Measurements from ENCODE around the gene TIE1. TPM values are rescaled to one million over a fixed set of nuclear protein-coding genes. Genes with fewer than 3 reads are reported as not detected.

The TIE1 gene
- polyA plus RNA-seq, 1 donor = 55.3 TPM

DNA sequence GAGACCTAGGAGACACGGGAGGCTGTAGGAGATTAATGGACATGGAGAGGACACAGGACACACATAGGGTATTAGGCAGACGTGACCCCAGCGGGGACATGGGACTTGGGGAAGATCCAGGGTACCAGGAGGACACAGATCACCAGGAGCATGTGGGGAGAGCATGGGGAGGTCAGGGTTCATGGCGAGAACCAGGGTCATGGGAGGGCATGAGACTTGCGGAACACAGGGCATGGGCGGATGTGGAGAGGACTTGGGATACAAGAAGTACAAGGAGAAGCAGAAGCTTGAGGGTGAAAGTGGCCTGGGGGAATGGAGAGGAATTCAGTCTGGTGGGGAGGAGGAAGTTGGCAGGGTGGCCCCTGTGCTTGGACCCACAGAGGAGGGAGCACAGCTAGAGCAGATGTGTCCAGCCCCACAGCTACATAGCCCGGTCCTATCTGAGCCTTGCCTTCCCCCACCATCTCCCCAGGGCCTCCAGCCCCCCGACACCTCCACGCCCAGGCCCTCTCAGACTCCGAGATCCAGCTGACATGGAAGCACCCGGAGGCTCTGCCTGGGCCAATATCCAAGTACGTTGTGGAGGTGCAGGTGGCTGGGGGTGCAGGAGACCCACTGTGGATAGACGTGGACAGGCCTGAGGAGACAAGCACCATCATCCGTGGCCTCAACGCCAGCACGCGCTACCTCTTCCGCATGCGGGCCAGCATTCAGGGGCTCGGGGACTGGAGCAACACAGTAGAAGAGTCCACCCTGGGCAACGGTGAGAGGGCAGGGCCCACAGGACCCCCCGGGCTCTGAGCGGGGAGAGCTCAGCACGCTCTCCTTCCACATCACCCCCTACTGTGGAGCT lies 12.1 kb downstream of the TIE1 start:
- DNase-seq = no peak

DNA sequence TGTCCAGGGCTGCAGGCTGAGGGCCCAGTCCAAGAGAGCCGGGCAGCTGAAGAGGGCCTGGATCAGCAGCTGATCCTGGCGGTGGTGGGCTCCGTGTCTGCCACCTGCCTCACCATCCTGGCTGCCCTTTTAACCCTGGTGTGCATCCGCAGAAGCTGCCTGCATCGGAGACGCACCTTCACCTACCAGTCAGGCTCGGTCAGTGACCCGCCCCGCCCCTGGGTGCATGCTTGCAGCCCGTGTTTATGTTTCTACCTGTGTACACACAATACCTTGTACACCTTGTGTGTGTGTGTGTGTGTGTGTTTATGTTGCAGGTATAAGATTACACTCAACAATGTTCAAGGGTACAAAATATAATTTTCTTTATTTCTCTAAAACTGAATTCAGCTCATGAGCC lies 13.0 kb downstream of the TIE1 start:
- DNase-seq = no peak

DNA sequence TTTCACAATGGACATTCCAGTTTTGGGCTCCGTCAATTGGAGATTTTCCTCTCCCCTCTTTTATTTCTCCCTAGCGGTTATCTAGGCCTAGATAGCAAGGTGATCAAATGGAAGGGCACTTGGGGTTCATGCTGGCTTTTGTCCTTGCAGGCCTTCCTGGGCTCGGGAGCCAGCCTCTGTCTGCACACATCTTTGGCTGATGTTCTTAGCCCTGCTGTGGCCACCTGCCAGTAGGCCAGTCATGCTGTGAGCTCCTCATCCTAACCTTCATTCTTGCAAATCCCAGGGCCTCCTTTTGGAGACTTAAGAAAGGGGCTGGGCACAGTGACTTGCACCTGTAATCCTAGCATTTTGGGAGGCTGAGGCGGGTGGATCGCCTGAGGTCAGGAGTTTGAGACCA lies 13.5 kb downstream of the TIE1 start:
- no peak for DNase-seq

DNA sequence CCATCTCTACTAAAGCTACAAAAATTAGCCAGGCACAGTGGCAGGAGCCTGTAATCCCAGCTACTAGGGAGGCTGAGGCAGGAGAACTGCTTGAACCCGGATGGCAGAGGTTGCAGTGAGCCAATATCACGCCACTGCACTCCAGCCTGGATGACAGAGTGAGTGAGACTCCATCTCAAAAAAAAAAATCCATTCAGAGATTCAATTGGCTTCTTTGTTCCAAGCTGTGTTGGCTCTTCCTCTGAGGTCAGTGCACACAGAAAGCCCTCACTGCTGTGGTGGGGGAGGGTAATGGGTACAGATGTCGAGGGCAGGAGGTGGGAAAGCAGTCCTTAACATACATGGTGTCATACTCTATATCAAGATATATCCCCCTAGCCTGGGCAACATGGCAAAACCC lies 14.7 kb downstream of the TIE1 start:
- DNase-seq = no peak

DNA sequence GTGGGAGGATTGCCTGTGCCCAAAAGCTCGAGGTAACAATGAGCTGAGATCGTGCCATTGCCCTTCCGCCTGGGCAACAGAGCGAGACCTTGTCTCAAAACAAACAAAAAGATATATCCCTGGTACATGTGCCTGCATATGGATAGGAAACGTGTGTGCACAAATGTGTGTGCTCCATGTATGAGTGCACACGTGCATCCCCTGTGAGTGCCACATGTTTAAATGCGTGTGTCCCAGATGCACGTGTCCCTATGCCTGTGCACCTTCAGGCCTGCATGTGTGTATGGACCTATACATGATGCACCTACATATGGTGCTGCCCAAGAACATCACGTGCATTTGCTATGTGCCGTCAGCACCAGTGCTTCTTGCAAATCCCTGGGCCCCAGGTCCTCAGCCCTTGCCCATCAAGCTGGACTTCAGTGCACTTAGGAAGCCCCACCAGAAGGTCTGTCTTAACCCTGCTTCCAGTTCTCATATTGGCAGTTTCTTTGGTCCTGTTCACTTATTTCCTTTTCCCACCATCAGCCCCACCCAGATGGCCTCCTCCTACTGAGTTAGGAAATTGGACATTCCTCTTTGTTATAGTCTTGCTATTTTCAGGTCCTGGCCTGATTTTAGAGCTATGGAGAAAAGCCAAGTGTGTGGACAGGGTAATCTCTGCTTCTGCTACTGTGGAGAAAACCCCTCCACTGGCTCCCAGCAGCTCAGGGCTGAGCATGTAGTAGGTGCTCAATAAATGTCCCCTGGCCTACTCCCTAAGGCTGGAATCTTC lies 15.4 kb downstream of the TIE1 start:
- DNase-seq = no peak

DNA sequence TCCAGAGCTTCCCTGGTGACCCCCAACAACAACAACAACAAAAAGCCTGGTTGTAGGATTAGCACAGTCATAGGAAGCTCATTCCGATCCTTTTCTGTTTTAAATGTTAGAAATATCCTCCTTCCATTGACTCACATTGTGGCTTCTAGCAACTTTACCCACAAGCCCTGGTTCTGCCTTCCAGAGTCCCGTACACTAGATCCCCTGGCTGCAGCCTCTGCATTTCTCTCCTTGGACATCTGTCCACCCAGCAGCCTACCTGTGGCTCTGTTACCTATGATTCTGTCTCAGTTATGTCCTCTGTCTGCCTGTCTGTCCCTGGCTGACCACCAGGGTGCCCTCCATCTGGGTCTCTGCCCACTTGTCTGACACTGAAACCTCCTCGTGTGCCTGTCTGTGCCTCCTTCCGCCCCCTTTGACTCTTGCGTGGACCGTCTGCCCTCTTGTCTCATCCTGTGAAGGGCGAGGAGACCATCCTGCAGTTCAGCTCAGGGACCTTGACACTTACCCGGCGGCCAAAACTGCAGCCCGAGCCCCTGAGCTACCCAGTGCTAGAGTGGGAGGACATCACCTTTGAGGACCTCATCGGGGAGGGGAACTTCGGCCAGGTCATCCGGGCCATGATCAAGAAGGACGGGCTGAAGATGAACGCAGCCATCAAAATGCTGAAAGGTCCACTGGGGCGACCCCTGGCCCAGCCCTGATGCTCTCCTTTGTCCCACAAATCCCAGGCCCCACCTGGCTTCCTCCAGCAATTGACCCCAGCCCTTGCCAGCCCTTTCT lies 16.1 kb downstream of the TIE1 start:
- no peak for DNase-seq

DNA sequence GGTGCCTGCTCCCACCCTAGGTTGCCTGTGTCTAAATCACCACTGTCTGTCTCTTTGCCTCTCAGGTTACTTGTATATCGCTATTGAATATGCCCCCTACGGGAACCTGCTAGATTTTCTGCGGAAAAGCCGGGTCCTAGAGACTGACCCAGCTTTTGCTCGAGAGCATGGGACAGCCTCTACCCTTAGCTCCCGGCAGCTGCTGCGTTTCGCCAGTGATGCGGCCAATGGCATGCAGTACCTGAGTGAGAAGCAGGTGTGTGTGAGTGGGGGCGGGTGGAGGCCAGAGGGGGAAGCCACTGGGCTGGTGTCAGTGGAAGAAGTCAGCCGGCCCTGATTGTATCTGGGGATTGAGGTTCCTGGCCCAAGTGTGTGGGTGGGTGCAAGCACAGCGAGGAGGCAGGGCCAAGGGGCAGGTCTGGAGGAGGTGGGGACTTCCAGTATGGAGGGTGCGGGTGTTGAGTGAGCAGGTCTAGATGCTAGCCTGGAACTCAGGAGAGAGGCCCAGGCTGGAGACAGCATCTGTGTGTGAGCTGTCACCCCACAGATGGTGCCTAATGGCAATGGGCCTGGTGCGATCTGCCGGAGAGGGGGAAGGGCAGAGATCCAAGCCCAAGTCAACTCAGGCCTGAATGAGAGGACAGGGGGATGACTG lies 17.2 kb downstream of the TIE1 start:
- no peak for DNase-seq

DNA sequence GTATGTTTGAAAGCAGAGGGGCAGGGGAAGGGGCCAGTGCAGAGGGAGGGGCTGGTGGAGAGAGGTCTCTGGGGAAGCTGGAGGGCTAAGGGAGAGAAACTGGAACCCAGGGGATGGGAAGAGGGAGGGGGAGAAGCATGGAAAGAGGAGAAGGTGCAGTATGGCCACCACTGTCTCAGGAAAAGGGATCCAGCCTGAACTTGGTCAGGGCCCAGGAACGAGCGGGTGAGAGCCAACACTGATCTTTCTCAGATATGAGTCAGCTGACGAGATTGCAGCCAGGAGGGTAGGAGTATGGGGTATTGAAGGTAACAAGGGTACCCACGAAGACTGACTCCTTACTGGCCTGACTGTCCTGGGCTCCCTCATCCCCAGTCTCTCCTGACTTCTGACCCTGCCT lies 18.0 kb downstream of the TIE1 start:
- no peak for DNase-seq

DNA sequence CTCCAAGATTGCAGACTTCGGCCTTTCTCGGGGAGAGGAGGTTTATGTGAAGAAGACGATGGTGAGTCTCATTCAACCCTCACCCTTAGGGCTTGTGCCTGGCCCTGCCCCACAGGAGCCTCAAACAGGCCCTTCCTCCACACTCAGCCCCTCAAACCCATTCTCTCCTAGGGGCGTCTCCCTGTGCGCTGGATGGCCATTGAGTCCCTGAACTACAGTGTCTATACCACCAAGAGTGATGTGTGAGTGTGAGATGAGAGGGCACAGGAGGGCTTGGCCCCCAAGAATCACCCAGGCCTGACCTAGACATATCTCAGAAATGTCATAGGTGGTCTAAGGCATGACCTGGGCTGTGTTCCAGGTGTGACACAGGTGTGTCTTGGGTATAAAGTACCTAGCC lies 18.5 kb downstream of the TIE1 start:
- DNase-seq = no peak

DNA sequence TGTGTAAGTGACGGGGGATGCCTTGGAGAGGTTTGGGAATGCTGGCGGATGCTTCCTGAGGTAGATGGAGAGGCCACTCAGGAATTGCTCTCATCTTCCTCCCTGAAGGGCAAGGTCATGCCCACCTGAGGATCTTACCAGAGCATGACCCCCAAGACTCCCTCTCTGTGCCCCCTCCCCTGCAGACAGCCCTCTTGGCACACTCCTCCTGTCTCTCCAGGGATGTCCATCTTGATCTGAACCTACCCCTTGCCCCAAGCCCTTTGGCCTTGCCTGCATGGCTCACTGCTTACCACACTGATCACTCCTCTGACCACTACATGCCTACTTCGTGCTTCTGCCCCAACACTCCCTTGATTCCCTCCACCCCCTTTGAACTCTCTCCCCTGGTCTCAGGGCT lies 19.0 kb downstream of the TIE1 start:
- DNase-seq = no peak

DNA sequence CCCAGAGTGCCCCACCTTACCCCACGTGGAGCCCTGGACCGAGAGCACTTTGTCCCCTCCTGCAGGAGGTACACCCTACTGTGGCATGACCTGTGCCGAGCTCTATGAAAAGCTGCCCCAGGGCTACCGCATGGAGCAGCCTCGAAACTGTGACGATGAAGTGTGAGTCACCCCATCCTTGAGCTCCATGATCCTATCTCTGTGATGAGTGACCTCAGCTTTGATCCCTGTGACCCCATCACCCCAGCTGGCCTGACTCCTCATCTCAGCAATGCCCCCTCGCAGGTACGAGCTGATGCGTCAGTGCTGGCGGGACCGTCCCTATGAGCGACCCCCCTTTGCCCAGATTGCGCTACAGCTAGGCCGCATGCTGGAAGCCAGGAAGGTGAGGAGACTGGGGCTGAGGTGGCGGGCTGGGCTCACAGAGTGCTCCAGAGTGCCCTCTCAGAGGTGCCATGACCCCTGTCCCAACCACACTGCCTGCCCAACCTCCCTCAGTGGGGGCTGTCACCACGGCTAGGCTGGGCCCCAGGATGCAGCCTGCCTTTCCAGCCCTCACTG lies 20.6 kb downstream of the TIE1 start:
- DNase-seq = no peak

DNA sequence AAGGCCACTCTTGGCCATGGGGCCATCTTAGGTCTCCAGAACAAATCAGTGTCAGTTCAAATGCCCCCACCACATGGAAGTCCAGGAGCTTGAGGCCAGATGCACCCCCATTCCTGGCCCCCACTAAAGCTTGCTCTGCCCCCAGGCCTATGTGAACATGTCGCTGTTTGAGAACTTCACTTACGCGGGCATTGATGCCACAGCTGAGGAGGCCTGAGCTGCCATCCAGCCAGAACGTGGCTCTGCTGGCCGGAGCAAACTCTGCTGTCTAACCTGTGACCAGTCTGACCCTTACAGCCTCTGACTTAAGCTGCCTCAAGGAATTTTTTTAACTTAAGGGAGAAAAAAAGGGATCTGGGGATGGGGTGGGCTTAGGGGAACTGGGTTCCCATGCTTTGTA lies 21.7 kb downstream of the TIE1 start:
- DNase-seq = no peak

DNA sequence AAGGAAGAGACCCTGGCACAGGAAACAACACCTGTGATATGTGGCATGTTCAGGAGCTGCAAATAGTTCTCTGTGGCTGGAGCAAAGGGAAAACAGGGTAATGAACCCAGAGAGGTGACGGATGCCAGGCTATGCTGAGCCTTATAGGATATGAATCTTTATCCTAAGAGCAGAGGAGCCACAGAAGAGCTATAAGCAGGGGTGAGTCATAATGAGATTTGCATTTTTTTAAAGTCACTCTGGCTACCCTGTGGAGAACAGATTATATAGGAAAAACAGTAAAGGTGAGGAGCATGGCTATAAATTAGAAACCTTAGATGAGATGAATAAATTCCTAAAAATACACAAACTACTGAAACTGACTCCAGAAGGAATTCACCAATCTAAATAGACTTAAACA lies 24.0 kb downstream of the TIE1 start:
- DNase-seq = no peak

DNA sequence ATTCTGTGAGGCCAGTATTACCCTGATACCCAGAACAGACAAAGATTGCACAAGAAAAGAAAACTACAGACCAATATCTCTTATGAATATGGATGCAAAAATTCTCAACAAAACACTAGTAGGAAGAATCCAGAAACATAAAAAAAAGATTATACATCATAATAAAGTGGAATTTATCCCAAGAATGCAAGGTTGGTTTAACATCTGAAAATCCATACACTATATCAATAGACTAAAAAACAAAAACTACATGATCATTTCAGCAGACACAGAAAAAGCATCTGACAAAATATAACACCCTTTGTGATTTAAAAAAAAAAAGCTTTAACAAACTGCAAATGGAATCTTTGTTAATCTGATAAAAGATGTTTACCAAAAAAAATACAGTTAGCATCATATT lies 24.6 kb downstream of the TIE1 start:
- no peak for DNase-seq

DNA sequence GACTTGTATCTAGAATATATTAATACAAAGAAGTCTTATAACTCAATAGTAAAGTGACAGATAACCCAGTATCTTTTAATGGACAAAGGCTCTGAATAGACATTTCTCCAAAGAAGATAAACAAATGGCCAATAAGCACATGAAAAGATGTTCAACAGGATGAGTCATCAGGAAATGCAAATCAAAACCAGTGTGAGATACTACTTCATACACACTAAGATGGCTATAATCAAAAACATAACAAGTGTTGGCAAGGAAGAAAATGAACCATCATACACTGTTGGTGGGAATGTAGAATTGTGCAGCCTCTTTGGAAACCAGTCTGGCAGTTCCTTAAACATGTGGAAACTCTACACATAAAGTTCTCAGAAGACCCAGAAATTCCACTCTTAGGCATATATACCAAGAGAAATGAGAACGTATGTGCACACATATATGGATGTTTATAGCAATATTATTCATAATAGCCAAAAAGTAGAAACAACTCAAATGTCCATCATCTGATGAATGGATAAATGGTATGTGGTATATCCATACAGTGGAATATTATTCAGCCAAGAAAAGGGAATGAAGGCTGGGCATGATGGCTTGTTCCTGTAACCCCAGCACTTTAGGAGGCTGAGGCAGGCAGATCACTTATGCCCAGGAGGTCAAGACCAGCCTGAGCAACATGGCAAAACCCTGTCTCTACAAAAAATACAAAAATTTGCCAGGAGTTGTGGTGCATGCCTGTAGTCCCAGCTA lies 26.9 kb downstream of the TIE1 start:
- DNase-seq = no peak

DNA sequence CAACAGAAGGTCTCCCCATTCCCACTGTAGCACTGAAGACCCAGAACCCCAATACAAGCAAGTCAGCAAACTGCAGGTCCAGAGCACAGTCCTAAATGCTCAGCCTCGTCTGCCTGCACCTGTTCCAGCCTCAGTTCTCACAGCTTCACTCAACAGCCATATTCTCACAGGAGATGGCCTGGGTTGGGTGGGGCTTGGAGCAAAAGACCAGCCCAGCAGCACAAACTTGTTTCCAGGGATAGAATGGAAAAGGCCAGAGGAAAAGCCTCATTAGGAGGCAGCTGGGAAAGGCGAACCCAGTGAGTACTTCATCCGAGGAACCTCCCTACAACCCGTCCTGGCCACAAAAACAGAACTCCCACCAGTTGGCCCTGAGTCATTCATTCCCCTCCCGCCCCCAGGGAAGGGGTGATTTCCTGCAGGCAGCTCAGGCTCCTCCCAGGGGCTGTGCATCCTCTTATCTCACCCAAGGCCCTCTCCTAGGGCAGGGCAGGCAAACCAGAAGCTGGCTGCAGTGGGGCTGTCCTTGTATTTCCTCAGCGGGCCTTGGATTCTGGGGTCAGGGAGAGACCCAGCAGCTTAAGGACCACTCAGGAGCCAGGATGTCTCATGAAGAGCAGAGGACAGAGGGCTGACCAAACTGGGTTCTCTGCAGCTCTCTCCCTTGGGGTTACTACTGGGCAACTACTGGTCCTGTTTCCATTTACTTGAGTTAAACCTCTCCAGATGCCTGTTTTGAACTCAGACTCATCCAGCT lies 29.4 kb downstream of the TIE1 start:
- DNase-seq = peak; percentile 34

DNA sequence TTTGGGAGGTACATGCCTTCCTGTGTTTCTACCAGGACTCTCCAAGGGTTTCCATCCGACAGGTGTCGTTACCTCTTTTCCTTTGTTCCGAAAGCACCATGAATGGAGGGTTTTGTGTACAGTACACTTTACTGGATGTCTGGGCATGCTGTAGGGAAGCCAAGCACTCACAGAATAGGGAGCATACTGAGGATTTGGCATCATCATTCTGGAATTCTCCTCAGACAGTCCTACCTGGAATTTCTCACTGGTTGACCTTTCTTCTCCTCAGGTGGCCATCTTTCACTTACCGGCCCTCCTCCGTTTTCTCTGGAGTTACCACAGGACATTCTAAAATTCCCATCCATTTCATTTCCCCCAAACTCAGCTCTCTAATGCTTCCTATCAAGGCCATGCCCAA lies 30.9 kb downstream of the TIE1 start:
- no peak for DNase-seq

DNA sequence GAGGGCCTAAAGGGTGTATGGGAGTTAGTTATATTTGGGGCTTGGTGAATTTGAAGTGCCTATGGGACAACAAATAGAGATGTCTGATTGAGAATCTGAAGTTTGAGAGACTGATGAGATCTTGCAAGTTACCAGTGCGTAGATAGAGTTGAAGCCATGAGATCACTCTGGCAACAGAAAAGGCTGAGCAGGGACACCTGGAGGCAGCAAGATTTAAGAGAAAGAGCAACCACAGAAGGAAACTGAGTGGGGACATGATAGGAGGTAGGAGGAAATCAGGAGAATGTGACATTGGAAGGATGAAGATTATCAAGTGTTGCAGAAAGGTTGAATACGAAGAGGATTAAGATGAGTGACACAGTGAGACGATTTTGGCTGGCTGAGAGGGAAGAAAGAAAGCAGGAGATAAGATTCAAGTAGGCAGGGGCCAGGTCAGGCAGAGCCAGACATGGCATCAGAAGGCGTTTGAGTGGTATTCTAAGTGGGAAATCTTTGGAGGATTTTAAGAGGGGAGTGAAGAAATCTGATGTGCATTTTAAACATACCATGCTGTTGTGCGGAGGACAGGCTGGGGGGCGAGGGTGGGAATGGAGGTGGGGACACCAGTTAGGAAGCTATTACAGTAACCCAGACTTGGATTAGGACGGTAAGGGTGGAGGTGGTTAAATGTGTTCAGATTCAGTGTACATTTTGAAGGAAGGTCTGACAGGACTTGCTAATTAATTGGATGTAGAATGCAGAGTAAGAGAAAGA lies 33.8 kb downstream of the TIE1 start:
- no peak for DNase-seq

DNA sequence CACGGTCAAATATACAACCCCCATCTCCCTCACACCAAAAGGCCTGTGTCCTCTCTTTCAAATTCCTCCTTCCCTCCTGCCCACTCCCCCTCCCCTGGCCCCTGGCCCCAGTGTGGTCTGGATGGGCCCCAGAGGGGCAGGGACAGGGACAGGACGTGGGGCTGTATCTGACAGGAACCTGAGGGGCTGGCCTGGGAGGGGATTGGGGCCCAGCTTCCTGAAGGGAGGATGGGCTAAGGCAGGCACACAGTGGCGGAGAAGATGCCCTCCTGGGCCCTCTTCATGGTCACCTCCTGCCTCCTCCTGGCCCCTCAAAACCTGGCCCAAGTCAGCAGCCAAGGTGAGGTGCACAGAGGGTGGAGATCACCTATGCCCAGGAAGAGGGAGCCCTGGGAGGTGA lies 36.8 kb downstream of the TIE1 start, which contains the start of gene MPL:
TSS of gene MPL (plus strand) at position 231 of the 400 bp plus-strand sequence. CDS start at position 262, 31 bp downstream.
- no peak for DNase-seq

DNA sequence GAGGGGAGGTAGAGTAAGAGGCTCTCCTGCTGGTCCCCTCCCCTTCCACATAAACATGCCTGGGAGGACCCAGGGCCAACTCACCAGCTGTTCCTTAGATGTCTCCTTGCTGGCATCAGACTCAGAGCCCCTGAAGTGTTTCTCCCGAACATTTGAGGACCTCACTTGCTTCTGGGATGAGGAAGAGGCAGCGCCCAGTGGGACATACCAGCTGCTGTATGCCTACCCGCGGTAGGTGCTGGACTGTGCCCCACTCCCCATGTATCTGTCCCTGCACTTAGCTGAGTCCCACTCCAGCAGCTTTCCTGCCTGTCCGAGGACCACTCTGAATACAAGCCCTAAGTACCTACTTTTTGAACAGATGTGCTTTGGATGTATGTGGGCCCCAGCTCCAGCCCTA lies 37.2 kb downstream of the TIE1 start:
- DNase-seq = no peak

Data from hindlimb muscle (tissue), 1 donor.